Right lobe of liver (tissue), 6 donors: ENCODE measurements around the gene XKR8. TPM values are rescaled to one million over a fixed set of nuclear protein-coding genes. Genes with fewer than 3 reads are reported as not detected.

Experiments
- ATAC-seq, 4 donors: fragments of 200-7000 bp; cut with Tn5 transposase; one replicate each; pipeline ENCODE4 v1.9.1; 2020; ENCODE audit warnings: mild to moderate bottlenecking in 4 of 4, moderate library complexity in 4 of 4
- DNase-seq, 3 donors: peaks; one replicate each; pipeline ENCODE4 v3.0.0-alpha.2; 2020
- H3K27ac ChIP-seq, 3 donors: fragments of 200-600 bp; one replicate each; pipeline ENCODE4 v1.8.0; 2022
- H3K27me3 ChIP-seq, 2 donors: fragments of 200-600 bp; one replicate each; pipeline ENCODE4 v1.8.0; 2022
- H3K36me3 ChIP-seq, 4 donors: fragments of 200-600 bp; sonication (generic) in 1 of 4; one replicate each; pipeline versions ENCODE4 v1.5.1 to v1.8.0; 2017 to 2022; ENCODE audit warnings: control low read depth in 1 of 4
- H3K4me1 ChIP-seq, 4 donors: fragments of 200-600 bp; sonication (generic) in 1 of 4; one replicate each; pipeline versions ENCODE4 v1.5.1 to v1.8.0; 2017 to 2022; ENCODE audit warnings: control low read depth in 1 of 4
- H3K4me3 ChIP-seq, 3 donors: fragments of 200-600 bp; one replicate each; pipeline ENCODE4 v1.8.0; 2022
- H3K9me3 ChIP-seq, 4 donors: fragments of 200-600 bp; sonication (generic) in 1 of 4; one replicate each; pipeline versions ENCODE4 v1.5.1 to v1.8.0; 2017 to 2022; ENCODE audit warnings: control low read depth in 1 of 4
- POLR2A ChIP-seq: fragments of 450-650 bp; IDR thresholded peaks from one replicate; pipeline ENCODE4 v1.6.1; 2017; ENCODE audit warnings: antibody characterized with exemption, mild to moderate bottlenecking
- WGBS: methylation state at CpG from one replicate; pipeline ENCODE4 v1.1.6; 2018; ENCODE audit warnings: low coverage, low lambda C conversion rate; ENCODE audit not compliant: insufficient coverage; ENCODE audit errors: missing lambda C conversion rate; 5-methylcytosine and 5-hydroxymethylcytosine counted together
- intact Hi-C, 2 donors: fragments of 100-400 bp; cut with DNase I; formaldehyde crosslinking; loops; one replicate each; pipeline versions ENCODE4 v1.11.2 to v1.14.1; 2022
- total RNA-seq, 6 experiments: library from RNA; depleted of rRNA in 2 of 6; stranded (reverse); fragments of >200 nt in 2 of 6; fragmentation: NEBNext Ultra II Directional in 3 of 6; extraction: Animal tissue kit (Norgen Biotek cat#: 25700) in 3 of 6; gene quantifications; one replicate each; pipeline versions ENCODE4 v1.1.0 to v1.2.4, GENCODE V29; 2016 to 2023
- TF ChIP-seq, protein P1 (sequence below), 4 donors: fragments of 200-600 bp in 3 of 4; fragments of 450-650 bp in 1 of 4; IDR thresholded peaks; one replicate each; pipeline versions ENCODE4 v1.5.1 to v1.8.0; 2016 to 2022; ENCODE audit warnings: antibody characterized with exemption in 4 of 4, mild to moderate bottlenecking in 2 of 4
- donor health status: DM: no; HTN: yes; CAD: no.
- donor health status: DM: no; HTN: no; CAD: no.
- donor health status: DM: no; HTN: no; CAD: no.
- donor health status: DM: no; HTN: yes; CAD: no.
- donor health status: DM: no; HTN: yes; CAD: no.

Gene XKR8
- total RNA-seq, 6 experiments from 2014 or later: 5.5 to 8.7 (median 7.1) TPM

GRCh38 chr1:27928216-27928954 is 31.4 kb upstream of the XKR8 start:
- 62% methylated on average over 3 of the region's 5 CpGs for WGBS
- no peaks in the 10 kb centered on the region for H3K36me3 ChIP-seq
- ATAC-seq: no peak

GRCh38 chr1:27931184-27931583 is 28.6 kb upstream of the XKR8 start:
- WGBS: 72% methylated on average over 5 of the region's 6 CpGs
- Histone ChIP-seq H3K27ac (no peak overlapping the region), H3K4me3 (no peak overlapping the region), H3K4me1 (peaks cover 0 to 9% (median 0%) of the 10 kb centered on the region in 4 donors), H3K27me3 (no peaks in the 10 kb centered on the region), H3K9me3 (no peaks in the 10 kb centered on the region), H3K36me3 (no peaks in the 10 kb centered on the region)
- intact Hi-C loops: no loop called here
- TF ChIP-seq, protein P1, sequence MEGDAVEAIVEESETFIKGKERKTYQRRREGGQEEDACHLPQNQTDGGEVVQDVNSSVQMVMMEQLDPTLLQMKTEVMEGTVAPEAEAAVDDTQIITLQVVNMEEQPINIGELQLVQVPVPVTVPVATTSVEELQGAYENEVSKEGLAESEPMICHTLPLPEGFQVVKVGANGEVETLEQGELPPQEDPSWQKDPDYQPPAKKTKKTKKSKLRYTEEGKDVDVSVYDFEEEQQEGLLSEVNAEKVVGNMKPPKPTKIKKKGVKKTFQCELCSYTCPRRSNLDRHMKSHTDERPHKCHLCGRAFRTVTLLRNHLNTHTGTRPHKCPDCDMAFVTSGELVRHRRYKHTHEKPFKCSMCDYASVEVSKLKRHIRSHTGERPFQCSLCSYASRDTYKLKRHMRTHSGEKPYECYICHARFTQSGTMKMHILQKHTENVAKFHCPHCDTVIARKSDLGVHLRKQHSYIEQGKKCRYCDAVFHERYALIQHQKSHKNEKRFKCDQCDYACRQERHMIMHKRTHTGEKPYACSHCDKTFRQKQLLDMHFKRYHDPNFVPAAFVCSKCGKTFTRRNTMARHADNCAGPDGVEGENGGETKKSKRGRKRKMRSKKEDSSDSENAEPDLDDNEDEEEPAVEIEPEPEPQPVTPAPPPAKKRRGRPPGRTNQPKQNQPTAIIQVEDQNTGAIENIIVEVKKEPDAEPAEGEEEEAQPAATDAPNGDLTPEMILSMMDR (IDR thresholded peaks at IDR 0.05): no peak
- no peak for TF ChIP-seq POLR2A
- ATAC-seq: no peak
- DNase-seq: no peak

More at GRCh38 chr1:27928216-27928954, 31.4 kb upstream of the XKR8 start:
- no peaks in the 10 kb centered on the region for H3K9me3 ChIP-seq
- H3K27ac ChIP-seq: no peak overlapping the region
- H3K4me3 ChIP-seq: no peak overlapping the region
- TF ChIP-seq, protein P1 (IDR thresholded peaks at IDR 0.05): no peak
- TF ChIP-seq POLR2A: no peak
- no peak for DNase-seq
- H3K4me1 ChIP-seq: no peaks in the 10 kb centered on the region
- intact Hi-C loops: no loop called here
- H3K27me3 ChIP-seq: no peaks in the 10 kb centered on the region

- no peak overlapping the region for H3K4me3 ChIP-seq
- H3K36me3 ChIP-seq: no peaks in the 10 kb centered on the region
- peak in 1 of 4 donors; percentile 28 for ATAC-seq
- no peaks in the 10 kb centered on the region for H3K9me3 ChIP-seq
- TF ChIP-seq POLR2A: no peak
- TF ChIP-seq, protein P1 (IDR thresholded peaks at IDR 0.05): no peak
- no peak for DNase-seq
- 71% methylated on average over 3 of the region's 4 CpGs for WGBS
- peaks cover 0 to 9% (median 0%) of the 10 kb centered on the region in 4 donors for H3K4me1 ChIP-seq
- intact Hi-C loops: no loop called here
- H3K27ac ChIP-seq: no peak overlapping the region
- H3K27me3 ChIP-seq: no peaks in the 10 kb centered on the region
Observed at GRCh38 chr1:27931759-27932158, 28.0 kb upstream of the XKR8 start.

DNA sequence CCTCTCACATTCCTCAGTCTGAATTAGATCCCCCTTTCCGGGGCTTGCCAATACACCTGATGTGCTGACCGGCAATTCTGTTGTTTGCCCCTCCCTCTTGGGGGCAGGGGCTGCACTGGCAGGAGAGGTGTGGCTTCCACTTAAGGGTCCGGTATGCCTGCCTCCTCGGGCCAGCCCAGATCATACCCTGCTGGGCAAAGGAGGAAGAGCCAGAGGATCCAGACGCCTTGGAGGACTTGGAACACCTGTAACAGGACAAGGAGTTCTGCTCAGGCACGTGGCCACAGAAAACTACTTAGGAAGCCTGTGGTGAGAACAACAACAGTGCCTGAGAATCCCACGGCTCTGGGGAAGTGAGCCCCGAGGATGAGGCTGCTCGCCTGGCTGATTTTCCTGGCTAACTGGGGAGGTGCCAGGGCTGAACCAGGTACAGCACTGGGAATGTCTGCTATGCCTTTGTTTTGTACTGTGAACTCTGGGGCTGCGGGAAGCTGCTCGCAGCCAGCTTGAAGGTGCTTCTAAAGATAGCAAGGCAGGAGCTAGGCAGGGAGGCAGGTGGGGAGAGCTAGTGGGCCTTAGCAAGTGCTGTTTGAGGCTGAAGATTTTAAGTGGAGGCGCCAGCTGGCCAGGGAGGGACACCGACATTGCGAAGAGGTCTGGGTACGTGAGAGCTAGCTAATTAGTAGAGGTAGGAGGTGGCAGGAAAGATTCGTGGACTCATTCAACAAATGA is 24.8 kb upstream of the XKR8 start, which contains the start of gene SMPDL3B:
Gene SMPDL3B (plus strand): TSS at position 183 of the 732 bp plus-strand sequence. CDS start 184 bp downstream, at position 367.
- Histone ChIP-seq H3K27me3 (no peaks in the 10 kb centered on the region), H3K4me1 (peaks cover 0 to 9% (median 0%) of the 10 kb centered on the region in 4 donors), H3K36me3 (no peaks in the 10 kb centered on the region), H3K9me3 (no peaks in the 10 kb centered on the region), H3K27ac (no peak within 1 kb of the TSS), H3K4me3 (peak within 1 kb of the TSS in 2 of 3 donors; percentile 9 to 16)
- DNase-seq: no peak
- intact Hi-C loops: no loop called here
- TF ChIP-seq, protein P1 (IDR thresholded peaks at IDR 0.05): no peak
- no peak for TF ChIP-seq POLR2A
- WGBS: 8% methylated on average over 14 of the region's 16 CpGs
- ATAC-seq: peak; percentile 66 to 76 (median 69)
